HG02938 (cell line): ENCODE data around the gene COL15A1.

Source experiments
- ATAC-seq: cut with Tn5 transposase; IDR thresholded peaks from one replicate; pipeline ENCODE4 v1.9.1; 2021; ENCODE audit warnings: mild to moderate bottlenecking, moderate library complexity; ENCODE audit not compliant: unreplicated experiment

The COL15A1 gene

DNA sequence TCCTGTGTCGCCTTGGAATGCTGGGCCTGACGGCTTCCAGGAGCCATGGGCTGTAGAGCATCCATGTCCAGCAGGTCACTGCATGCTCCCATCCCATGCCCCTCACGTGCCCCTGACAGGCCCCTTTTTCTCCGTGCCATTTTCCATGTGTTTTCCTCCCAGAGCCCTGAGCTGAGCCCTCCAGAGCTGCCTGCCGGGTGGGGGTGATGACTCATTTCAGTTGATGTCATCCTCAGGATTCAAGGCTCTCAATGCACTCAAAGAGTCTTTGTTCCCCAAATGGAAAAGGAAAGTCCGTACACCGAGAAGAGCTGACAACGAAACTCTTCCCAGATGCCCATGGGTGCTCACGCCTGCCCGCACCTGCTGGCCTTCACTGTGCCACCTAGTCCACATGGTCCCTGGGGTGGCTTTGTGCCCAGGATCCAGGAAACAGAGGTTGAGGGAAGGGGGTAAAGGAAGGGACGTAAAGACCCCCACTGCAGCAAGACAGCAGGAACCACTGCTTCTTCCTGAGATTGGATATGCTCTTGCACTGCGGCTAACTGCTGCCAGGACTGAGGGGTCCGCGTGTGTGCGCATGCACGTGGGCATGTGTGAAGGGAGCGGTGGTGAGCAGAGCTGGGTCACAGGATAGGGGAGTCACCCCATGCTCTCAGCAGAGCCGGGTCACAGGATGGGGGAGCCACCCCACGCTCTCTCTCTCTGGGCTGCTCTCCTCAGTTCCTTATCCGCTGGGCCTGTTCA, 27.6 kb downstream of the COL15A1 start:
- no peak for ATAC-seq

- ATAC-seq = no peak
Observed at GRCh38 chr9:98971915-98972223, 28.2 kb downstream of the COL15A1 start.

DNA sequence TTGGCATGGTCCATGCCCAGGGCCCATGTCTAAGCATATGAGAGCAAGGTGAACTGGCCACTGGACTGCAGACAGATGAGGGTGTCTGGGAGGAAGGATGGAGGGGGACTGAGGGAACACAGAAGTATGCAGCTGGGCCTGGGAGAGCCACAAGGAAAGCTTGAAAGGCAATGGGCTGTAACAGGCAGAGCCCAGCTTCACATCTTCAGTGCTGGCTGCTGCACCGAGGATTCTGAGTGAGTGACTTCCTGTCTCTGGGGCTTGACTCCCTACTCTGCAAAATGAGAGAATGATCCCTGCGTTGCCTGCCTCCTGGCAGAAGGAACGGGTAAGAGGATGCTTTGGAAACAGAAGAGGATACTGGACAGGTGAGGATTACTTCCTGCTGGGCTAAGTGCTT, 29.0 kb downstream of the COL15A1 start:
- ATAC-seq = no peak

GRCh38 chr9:98973171-98973570, 29.5 kb downstream of the COL15A1 start:
- no peak for ATAC-seq

- ATAC-seq = no peak
Observed at GRCh38 chr9:98973576-98973975, 29.9 kb downstream of the COL15A1 start.

GRCh38 chr9:98974106-98974505, 30.4 kb downstream of the COL15A1 start:
- no peak for ATAC-seq

DNA sequence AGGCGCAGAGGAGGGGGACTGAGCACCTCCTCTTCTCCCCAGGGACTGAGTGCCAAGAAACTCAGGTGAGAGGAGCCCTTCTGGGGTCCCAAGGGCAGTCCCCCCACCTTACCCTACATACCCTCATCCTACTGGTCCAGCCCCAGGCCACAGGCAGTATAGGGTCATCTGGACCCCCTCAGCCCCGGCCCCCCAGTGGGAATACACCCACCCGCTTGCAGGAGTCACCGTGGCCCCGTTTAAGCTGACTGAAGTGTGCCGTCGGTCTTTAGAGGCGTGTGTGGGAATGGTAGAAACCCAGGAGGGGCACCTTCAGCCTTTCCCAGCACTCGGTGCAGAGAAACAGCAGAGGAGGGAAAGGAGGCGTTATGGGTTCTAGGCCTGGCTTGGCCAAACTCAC, 30.8 kb downstream of the COL15A1 start:
- ATAC-seq = no peak

DNA sequence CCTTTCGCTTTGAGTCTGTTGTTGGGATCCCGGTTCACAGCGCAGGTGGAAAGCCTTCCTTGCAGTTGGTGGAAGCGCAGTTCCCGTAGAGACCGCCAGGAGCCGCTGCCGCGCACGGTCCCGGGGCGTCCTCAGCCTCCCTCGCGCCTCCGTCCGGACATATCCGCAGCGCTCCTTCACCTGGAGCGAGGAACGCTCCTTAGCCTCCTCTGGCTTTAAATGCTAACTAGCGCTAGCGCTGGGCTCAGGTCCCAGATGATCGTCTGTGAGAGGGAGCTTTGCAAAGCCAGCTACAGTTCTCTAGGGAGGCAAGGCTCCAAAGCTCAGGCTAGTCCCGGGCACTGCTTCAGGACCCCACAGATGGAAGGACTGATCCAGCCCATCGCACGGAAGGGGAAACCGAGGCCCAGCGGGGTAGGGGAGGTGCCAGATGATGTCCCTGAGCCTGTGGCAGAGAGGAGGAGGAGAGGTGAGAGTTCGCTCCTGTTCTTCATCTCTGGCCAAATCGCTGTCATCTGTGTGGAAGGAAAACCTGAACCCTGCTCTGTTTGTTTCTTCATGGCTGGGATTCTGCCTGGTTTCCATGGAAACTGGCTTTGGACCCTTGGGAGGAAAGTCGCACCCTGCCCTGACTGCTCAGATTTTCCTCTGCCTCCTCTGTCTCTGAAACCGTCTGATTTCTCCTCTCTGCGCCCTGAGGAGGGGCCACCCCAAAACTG, 31.4 kb downstream of the COL15A1 start:
- peak; percentile 70 for ATAC-seq

GRCh38 chr9:98975838-98976237, 32.1 kb downstream of the COL15A1 start:
- no peak for ATAC-seq

- ATAC-seq = no peak
Observed at GRCh38 chr9:98977246-98977714, 33.6 kb downstream of the COL15A1 start.

GRCh38 chr9:98977813-98978212, 34.1 kb downstream of the COL15A1 start:
- ATAC-seq = no peak

DNA sequence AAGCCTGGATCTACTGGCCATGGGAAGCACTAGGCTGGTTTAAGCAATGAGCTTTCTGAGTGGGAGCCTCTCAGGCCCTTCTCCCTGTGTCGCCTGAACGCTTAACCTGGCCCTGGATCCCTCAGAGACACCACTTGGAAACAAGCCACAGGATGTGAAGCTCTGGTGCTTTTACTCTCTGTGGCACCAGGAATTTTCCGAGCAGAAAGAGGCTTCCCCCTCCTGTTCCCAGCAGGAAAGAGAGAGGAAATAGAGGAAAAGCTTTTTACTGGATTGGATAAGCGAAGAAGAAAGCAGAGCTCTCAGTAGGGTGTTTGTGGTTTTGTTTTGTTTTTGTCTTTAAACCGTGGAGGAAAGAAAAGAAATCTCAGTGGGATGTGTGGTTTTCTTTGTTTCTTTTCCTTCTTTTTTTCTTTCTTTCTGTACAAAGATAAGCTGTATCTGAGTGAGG, 34.5 kb downstream of the COL15A1 start:
- ATAC-seq = no peak

GRCh38 chr9:98980291-98980690, 36.6 kb downstream of the COL15A1 start:
- ATAC-seq = no peak

- no peak for ATAC-seq
Observed at GRCh38 chr9:98983295-98984268, 39.9 kb downstream of the COL15A1 start.

DNA sequence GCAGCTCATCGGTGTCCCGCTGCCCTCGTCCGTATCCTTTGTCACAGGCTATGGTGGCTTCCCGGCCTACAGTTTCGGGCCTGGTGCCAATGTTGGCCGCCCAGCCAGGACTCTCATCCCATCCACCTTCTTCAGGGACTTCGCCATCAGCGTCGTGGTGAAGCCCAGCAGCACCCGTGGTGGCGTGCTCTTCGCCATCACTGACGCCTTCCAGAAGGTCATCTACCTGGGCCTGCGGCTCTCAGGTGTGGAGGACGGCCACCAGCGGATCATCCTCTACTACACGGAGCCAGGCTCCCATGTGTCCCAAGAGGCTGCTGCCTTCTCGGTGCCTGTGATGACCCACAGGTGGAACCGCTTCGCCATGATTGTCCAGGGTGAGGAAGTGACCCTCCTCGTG, 41.9 kb downstream of the COL15A1 start:
- no peak for ATAC-seq

GRCh38 chr9:98986866-98987651, 43.4 kb downstream of the COL15A1 start:
- no peak for ATAC-seq

GRCh38 chr9:98989036-98990000, 45.6 kb downstream of the COL15A1 start:
- no peak for ATAC-seq

- no peak for ATAC-seq
Observed at GRCh38 chr9:98990181-98990870, 46.6 kb downstream of the COL15A1 start.
